KOPT-K1 (cell line): ENCODE results near the gene MORN1.
A peak's percentile ranks its signal among the peaks of the same experiment; 100 is the strongest.

Experiments
- H3K27ac ChIP-seq: fragments of 200-600 bp; sonication (generic); 2 replicates; pipeline ENCODE4 v1.5.1; 2016; ENCODE audit warnings: antibody characterized with exemption, mild to moderate bottlenecking, low read depth, low read length; ENCODE audit not compliant: poor library complexity, severe bottlenecking
- H3K36me3 ChIP-seq: fragments of 200-600 bp; sonication (generic); 2 replicates; pipeline ENCODE4 v1.5.1; 2017; ENCODE audit warnings: antibody characterized with exemption, mild to moderate bottlenecking, low read length, moderate library complexity; ENCODE audit not compliant: insufficient read depth
- H3K9me3 ChIP-seq: fragments of 200-600 bp; sonication (generic); 2 replicates; pipeline ENCODE4 v1.5.1; 2017; ENCODE audit warnings: antibody characterized with exemption, low read length, mild to moderate bottlenecking; ENCODE audit not compliant: insufficient read depth, poor library complexity, severe bottlenecking

Gene MORN1

GRCh38 chr1:2286923-2287322 is 104.4 kb downstream of the MORN1 start:
- no peak overlapping the region for H3K27ac ChIP-seq
- H3K9me3 ChIP-seq, result no peaks in the 10 kb centered on the region
- no peaks in the 10 kb centered on the region for H3K36me3 ChIP-seq

- no peak overlapping the region for H3K27ac ChIP-seq
- no peaks in the 10 kb centered on the region for H3K9me3 ChIP-seq
- no peaks in the 10 kb centered on the region for H3K36me3 ChIP-seq
These were observed 106.4 kb downstream of the MORN1 start for GRCh38 chr1:2284932-2285331.

GRCh38 chr1:2283991-2284895 is 107.1 kb downstream of the MORN1 start:
- no peaks in the 10 kb centered on the region for H3K36me3 ChIP-seq
- no peak overlapping the region for H3K27ac ChIP-seq
- H3K9me3 ChIP-seq, result no peaks in the 10 kb centered on the region

DNA sequence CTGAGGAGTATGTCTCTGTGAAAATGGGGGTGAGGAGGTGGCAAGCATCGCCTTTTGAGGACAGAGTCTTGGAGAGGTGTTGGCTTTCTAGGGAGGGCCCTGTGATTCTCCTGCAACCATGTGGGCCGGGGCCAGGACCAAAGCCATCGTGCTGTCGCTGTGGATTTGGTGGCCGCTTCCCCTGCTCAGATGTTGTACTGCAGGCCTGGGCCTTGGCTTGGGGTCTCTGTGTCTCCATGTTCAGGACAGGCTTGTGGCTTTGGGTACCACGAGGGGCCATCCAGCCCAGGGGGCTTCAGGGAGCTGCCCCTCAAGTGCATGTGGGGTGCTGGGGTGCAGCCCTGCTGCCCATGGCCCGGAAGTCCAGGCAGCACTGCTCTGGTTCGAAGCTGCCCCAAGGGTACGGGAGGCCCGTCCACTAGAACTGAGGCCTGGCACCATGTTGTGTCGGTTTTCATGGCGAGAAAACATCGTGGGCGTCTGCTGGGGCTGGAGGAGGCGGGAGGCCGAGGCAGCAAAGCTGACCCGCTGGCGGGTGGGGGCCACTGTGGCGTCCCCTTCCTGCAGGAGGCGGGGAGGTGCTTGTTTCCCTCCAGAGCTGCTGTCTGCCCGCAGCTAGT is 107.9 kb downstream of the MORN1 start:
- no peaks in the 10 kb centered on the region for H3K9me3 ChIP-seq
- no peak overlapping the region for H3K27ac ChIP-seq
- no peaks in the 10 kb centered on the region for H3K36me3 ChIP-seq

DNA sequence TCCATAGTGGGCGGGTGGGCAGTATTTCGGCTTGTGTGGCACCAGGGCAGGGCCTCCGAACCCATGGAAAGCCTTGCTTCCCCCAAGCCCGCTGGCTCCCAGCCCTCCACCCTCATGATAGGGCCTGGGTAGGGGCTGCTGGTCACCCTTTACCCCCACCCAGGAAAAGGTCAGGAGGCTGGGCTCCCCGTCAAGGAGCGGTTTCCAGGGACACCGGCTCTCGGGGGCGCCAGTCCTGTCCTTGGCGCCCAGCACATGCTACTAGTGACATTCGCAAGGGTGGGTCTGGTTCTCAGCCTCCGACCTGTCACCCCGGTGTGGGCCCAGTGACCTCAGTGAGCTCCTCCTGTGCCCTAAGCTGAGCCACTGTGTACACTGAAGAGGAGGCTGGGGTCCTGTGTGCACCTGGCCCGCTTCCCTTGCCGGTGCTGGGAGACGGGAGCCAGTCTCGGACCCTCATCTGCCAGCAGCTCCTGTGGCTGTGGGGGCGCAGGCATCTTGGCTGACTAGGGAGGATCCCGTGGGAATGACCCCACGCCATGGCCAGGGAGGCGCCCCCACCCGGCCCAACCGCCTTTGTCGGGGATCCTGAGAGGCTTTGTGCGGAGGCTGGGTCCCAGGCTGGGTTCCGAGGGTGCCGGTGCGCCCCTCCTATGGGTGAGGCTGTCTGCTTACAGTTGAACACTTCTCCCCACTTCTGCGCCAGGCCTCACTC is 108.6 kb downstream of the MORN1 start:
- Histone ChIP-seq H3K9me3 (peaks cover 3% of the 10 kb centered on the region), H3K27ac (no peak overlapping the region), H3K36me3 (no peaks in the 10 kb centered on the region)

GRCh38 chr1:2279817-2280216 is 111.5 kb downstream of the MORN1 start:
- peaks cover 7% of the 10 kb centered on the region for H3K9me3 ChIP-seq
- H3K36me3 ChIP-seq, result no peaks in the 10 kb centered on the region
- no peak overlapping the region for H3K27ac ChIP-seq

GRCh38 chr1:2279210-2279639 is 112.1 kb downstream of the MORN1 start:
- H3K27ac ChIP-seq, result no peak overlapping the region
- H3K36me3 ChIP-seq, result no peaks in the 10 kb centered on the region
- peaks cover 7% of the 10 kb centered on the region for H3K9me3 ChIP-seq

- no peaks in the 10 kb centered on the region for H3K36me3 ChIP-seq
- no peak overlapping the region for H3K27ac ChIP-seq
- peaks cover 7% of the 10 kb centered on the region for H3K9me3 ChIP-seq
These were observed 112.7 kb downstream of the MORN1 start for GRCh38 chr1:2278591-2279209.

DNA sequence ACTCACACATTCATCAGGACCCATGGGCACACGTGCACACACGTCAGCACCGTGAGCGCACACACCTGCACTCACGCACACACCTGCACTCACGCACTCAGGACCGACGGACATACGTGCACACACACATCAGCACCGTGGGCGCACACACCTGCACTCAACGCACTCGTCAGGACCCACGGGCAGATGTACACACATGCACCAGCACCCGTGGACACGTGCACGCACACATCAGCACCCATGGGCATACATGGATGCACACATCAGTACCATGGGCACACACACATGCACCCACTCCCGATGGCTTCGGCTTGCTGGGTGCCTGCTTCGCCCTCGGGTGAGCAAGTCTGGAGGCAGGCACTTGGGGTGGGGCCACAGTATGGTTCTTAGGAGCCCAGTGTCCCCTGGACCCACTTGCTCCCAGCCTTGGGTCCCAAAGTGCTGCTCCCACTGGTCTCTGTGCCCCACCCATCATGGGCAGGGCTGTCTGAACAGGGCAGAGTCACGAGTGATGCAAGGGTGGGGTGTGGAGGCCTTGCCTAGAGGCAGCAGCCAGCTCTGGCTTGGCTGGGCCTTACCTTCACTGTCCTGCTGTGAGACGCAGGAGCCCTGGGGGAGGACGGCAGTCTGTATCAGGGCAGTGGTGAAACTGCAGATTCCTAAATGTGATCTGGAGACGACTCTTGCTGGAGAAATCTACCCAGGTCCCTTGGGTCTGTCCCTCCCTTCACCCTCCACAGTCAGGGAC is 113.4 kb downstream of the MORN1 start:
- no peak overlapping the region for H3K27ac ChIP-seq
- H3K36me3 ChIP-seq, result no peaks in the 10 kb centered on the region
- H3K9me3 ChIP-seq, result peaks cover 7% of the 10 kb centered on the region

DNA sequence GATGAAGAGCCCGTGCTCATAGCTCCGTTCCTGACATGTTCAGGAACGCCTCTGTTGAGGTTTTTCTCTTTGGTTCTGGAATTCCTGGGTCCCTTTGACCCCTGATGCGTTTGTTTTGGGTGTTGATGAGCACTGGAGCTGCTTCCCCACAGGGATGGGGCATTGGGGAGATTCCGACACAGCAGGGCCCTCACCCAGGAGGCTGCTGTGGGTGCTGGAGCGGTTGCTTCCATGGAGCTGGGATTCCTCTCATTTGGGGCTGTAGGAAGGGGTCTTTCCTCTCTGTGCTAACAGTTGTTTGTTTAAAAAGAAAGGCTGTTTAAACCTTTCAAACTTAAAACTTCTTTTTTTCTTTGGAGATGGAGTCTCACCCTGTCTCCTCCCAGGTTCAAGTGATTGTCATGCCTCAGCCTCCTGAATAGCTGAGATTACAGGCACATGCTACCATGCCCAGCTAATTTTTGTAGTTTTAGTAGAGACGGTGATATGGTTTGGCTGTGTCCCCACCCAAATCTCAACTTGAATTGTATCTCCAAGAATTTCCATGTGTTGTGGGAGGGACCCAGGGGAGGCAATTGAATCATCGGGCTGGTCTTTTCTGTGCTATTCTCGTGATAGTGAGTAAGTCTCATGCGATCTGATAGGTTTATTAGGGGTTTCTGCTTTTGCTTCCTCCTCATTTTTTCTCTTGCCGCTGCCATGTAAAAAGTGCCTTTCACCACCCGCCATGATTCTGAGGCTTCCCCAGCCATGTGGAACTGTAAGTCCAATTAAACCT is 114.4 kb downstream of the MORN1 start:
- Histone ChIP-seq H3K9me3 (peaks cover 7% of the 10 kb centered on the region), H3K36me3 (no peaks in the 10 kb centered on the region), H3K27ac (peak overlapping the region; percentile 41)

DNA sequence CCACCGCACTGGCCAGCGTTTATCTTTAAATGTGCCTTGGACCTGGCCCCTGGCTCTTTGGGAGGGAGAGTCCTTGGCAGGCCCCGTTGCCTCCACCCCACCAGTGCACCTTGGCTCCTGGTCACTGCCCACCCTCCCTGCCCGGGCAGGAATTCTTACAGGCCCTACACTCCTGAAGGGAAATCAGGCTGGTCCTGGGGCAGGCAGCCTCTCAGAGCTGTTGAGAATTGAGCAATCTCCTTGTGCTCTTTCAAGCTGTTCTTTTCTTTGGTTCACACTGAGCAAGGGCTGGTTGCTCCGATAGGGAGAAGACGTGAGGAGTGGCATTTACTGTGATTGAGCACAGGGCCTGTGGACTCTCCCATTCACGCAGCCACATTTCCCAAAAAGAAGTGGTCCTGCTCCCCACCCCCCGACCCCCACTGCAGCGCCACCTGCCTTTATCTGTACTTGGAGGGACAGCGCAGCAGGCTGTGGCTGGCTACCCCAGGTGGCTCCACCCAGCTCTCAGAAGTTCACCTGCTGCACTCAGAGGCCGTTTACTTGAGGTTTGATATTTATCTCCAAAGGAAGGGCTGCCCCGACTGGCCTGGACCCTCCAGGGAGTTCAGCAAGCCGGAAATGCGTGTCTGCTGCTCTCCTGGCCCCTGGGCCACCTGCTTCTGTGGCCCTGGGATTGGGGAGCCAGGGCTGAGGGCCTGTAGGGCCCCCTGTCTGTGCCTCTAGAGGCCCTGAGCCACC is 115.4 kb downstream of the MORN1 start:
- no peaks in the 10 kb centered on the region for H3K36me3 ChIP-seq
- peak overlapping the region; percentile 41 for H3K27ac ChIP-seq
- peaks cover 7% of the 10 kb centered on the region for H3K9me3 ChIP-seq

DNA sequence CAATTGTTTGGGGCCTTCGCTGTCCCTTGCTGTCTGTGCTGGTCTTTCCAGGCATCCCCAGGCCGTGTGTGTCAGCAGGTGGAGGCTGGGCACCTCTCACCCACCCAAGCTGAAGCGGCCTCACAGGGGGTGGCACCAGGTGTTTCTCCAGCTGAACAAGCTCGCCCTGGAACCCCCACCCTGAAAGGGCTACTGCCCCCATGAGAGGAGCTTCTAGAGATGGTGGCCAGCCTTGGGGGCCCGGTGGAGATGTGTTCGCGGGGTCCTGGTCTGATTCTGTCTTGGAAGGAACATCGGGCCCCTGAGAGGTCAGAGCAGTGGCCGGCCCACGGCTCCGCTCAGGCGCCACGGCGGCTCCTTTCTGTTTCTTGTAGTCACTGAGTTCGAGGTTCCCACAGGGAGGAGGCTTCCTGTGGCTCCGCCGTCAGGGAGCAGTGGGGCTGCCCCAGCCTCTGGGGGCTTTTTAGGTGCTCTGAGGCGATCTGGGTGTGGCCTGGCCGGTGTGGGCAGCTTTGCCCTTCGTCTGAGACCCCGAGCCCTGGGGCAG is 116.4 kb downstream of the MORN1 start:
- peaks cover 7% of the 10 kb centered on the region for H3K9me3 ChIP-seq
- H3K27ac ChIP-seq, result no peak overlapping the region
- no peaks in the 10 kb centered on the region for H3K36me3 ChIP-seq

GRCh38 chr1:2274231-2274928 is 117.0 kb downstream of the MORN1 start:
- no peak overlapping the region for H3K27ac ChIP-seq
- peaks cover 7% of the 10 kb centered on the region for H3K9me3 ChIP-seq
- no peaks in the 10 kb centered on the region for H3K36me3 ChIP-seq
